Raji (cell line): ENCODE measurements around the gene UNC13A.

Experiments used
- POLR2A ChIP-seq: IDR thresholded peaks from 2 replicates; pipeline ENCODE4 v1.6.1; 2011; ENCODE audit warnings: low read depth, low read length, control low read depth; ENCODE audit not compliant: insufficient read depth

Gene UNC13A

DNA sequence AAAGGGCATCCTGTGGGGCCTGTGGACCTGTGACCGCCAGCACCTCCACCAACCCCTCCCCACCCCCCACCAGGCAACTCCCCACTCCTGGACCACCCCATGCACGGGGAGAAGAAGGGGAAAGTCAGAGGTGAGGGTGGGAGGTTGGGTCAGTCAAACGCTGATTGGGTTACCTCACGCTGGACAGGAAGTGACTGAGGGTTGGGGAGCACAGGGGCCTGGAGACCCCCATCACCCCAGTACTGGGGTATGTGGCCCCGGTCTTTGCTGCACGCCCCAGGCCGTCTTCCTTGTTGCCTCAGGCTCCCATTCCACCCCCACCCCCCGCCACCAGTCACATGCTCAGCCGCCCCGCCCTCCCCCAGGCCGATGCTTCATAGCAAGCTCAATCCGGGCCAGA lies 73.7 kb downstream of the UNC13A start:
- no peak for TF ChIP-seq POLR2A

DNA sequence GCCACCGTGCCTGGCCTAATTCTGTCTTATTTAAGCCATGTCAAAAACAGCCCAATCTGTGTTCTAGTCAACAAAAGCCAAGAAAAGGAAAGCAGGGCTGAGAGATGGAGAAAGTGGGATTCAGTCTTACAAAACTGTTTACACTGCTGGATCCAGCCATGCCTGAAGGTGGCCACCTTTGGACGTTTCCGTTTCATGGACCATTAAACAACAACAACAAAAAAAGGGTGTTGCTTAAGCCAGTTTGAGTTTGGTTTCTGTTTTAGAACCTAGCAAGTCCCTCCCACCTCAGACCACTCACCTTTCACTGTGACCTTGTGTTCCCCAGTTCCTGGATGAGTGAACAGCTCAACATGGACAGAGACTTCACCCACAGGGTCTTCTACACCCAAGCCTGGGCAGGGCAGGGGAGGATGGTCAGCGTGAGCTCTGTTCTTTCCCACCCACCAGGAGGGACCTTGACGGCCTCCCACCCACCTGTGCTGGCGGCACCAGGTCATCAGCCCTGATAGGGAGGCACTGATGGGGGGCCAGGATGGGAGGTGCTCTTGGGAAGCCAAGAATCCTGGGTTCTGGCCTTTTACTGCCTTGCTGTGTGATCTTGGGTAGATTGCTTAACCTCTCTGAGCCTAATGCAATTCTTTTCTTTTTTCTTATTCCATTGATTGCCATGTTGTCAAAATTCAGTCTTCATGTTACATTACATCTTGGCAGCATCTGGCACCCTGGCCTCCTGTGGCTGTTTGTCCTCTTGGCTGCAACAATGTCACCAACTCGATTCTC lies 76.5 kb downstream of the UNC13A start:
- TF ChIP-seq POLR2A = no peak

DNA sequence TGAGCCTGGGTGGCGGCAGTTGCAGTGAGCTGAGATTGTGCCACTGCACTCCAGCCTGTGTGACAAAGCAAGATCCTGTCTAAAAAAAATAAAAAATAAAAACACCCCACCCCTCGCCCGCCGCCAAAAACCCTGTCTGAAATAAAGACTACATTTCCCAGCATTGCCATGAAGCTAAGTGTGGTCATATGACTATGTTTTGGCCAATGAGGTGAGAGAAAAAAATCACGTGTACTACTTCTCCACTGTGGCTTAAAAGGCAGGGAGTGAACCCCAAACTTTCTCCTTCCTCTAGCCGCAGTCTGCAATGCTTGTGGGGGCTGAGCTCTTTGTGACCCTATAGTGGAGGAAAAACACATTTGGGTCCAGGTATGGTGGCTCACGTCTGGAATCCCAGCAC lies 77.8 kb downstream of the UNC13A start:
- TF ChIP-seq POLR2A = no peak

GRCh38 chr19:17607936-17608335 lies 80.2 kb downstream of the UNC13A start:
- no peak for TF ChIP-seq POLR2A

- no peak for TF ChIP-seq POLR2A
Measured at GRCh38 chr19:17606590-17607185, 81.5 kb downstream of the UNC13A start.

DNA sequence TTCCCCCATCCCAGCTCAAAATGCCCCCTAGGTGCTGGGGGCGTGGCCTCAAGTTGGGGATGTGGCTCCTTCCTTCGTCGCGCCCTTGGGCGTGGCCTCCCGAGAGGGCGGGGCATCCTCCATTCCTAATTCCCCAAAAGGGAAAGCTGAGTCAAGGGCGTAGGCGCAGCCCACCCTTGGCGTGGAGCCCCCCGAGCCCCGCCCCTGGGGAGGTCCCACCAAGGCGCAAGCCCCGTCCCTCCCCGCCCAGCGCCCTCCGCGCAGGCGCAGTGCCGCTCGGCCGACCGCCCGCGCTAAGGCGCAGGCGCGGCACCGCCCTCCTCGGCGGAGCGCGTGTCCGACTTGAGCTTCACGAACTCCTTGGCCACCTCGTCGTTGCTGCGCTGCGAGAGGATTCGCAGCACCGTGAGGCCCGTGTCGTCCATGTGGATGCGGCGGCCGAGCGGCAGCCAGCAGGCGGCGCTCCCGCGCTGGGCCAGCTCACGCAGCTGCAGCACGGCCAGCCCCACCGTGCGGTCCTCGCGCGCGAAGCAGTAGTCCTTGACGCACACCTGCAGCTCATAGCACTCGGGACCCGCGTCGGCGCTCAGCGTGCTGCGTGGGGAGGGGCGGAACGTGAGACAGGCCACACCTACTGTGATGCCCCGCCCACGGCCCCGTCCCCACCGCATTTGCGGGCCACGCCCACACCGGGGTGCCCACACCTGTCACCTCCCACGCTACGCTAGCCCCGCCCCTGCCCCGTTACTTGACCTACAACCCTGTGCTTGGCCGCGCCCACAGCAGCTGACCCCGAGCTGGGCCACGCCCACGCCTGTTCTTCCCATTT lies 82.2 kb downstream of the UNC13A start:
- TF ChIP-seq POLR2A = peak; percentile 98

DNA sequence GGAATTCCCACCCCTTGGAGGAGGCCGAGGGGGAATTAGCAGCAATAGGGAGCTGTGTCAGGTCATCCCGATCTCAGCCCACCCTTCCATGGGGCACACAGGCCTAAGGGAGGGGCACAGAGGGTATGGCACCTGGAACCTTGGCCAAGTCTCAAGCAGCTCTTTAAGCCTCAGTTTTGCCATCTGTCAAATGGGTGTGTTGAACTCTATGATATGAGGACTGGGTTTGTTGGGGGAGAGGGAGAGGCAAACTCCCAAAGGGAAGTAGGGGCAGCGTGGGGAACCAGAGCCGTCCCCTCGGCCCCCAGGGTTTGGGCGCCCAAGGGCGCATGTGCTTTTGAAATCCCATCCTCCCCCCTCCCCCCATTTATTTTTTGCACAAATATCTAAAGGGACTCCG lies 83.0 kb downstream of the UNC13A start:
- TF ChIP-seq POLR2A = no peak

- no peak for TF ChIP-seq POLR2A
Measured at GRCh38 chr19:17604372-17605025, 83.7 kb downstream of the UNC13A start.

GRCh38 chr19:17602872-17603510 lies 85.2 kb downstream of the UNC13A start:
- TF ChIP-seq POLR2A = no peak

- no peak for TF ChIP-seq POLR2A
Measured at GRCh38 chr19:17602217-17602616, 85.9 kb downstream of the UNC13A start.

GRCh38 chr19:17601683-17602082 lies 86.5 kb downstream of the UNC13A start:
- TF ChIP-seq POLR2A = no peak

GRCh38 chr19:17599780-17600179 lies 88.4 kb downstream of the UNC13A start:
- TF ChIP-seq POLR2A = no peak

- TF ChIP-seq POLR2A = no peak
Measured at GRCh38 chr19:17598953-17599352, 89.2 kb downstream of the UNC13A start.

DNA sequence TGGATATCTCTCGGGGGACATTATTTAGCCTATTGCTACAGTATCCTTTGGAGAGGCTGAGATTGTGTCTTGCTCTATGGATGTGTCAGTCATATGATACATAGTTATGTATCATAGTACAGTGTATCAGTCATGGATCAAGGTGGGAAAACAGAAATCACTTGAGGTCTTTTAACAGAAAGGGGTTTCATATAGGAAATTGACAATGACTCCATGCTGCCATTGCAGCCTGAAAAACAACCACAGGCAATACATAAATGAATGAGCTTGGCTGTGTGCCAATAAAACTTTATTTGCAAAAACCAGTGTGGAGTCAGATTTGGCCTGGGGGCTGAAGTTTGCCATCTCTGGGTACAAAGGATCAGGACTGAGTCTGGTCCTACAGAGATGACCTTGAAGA lies 97.3 kb downstream of the UNC13A start:
- TF ChIP-seq POLR2A = no peak

DNA sequence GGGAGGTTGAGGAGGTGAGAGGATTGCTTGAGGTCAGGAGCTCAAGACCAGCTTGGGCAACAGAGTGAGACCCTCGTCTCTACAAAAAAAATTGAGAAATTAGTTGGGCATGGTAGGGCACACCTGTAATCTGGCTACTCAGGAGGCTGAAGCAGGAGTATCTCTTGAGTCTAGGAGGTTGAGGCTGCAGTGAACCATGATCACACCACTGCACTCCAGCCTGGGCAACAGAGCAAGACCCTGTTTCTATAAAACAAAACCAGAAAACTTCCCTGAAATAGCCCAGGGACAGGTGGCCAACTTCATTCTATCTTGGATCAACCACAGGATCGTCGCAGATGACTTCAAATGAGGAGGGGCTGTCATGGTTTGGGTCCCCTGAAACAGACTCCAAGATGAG lies 104.0 kb downstream of the UNC13A start:
- no peak for TF ChIP-seq POLR2A
